GM12874 (cell line): ENCODE results near the gene B4GALT3.

Source experiments
- CTCF ChIP-seq: IDR thresholded peaks from 2 replicates; pipeline ENCODE4 v1.5.1; 2011; ENCODE audit warnings: low read depth, mild to moderate bottlenecking, control low read depth, low read length, moderate library complexity; ENCODE audit not compliant: insufficient read depth

The B4GALT3 gene

GRCh38 chr1:161157867-161158266 lies 19.4 kb downstream of the B4GALT3 start:
- TF ChIP-seq CTCF: no peak

DNA sequence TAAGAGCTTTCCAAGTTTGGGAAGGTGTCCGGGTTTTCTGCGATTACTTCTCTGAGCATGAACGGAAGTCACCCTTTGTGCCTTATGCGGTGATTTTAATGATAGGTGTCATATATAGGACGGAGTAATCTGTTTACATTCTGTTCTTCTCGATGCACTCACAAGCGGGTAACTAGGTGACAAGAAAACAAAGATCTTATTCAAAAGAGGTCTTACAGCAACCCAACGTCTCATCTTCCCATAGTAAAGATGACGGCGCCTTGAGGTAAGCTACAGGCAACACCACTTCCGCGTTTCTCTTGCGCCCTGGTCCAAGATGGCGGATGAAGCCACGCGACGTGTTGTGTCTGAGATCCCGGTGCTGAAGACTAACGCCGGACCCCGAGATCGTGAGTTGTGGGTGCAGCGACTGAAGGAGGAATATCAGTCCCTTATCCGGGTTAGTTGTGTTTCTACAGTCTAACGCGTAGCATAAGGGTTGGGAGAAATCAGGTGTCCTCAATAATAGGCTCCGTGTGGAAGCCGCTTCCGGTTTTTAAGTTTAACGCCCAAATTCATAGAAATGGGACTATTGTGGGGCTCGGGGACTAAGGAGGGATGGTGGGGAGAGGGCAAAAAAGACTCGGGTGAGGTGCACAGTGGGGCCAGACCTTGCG lies 23.5 kb downstream of the B4GALT3 start, which contains the start of gene UFC1:
Gene UFC1, plus strand, starts transcription at position 297 of the 656 bp plus-strand sequence. Its CDS starts 20 bp downstream, at position 317.
- no peak for TF ChIP-seq CTCF

DNA sequence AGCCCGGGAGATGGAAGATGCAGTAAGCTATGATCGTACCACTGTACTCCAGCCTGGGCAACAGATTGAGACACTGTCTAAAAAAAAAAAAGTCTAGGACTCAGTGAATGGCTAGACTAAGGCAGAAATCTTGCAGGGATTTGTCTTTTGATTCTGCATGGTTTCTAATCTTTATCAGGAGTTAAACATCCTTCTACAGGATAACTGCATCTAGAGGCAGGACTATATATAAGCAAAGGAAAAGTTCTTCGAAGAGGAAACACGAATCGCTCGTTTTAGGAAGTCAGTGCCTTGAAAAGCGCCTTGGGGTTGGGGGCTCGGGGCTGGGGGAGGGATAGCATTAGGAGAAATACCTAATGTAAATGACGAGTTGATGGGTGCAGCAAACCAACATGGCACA lies 24.1 kb downstream of the B4GALT3 start:
- TF ChIP-seq CTCF: no peak

GRCh38 chr1:161145832-161146231 lies 31.5 kb downstream of the B4GALT3 start:
- TF ChIP-seq CTCF: no peak

DNA sequence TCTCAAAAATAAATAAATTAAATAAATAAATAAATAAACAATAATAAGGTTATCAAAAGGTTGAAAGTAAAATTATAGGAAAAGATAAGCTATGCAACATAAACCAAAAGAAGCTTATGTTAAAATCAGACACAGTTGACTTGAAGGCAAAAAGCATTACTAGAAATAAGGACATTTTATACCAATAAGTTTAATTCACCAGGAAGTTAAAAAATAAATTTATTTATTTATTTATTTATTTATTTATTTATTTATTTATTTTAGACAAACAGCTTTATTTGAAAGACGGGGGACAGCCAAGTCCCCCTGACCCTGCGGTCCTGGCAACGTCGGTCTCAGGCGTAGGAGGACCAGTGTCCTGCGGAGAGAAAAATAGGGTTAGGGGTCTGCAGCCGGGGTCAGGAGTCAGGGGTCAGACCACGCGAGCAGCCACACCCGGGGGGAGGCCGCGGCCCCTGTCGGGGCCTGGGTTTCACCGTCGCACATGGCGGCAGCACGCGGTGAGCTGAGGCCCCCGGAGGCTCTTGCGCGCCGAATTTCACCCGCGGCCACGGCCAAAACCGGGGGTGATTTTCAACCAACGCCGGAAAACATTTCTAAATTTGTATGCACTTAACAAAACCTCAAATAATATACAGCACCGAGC lies 36.4 kb downstream of the B4GALT3 start:
- TF ChIP-seq CTCF: no peak

GRCh38 chr1:161139766-161140165 lies 37.5 kb downstream of the B4GALT3 start:
- TF ChIP-seq CTCF: peak; percentile 23; the same call in 1 of the 2 replicates

- no peak for TF ChIP-seq CTCF
Observed at GRCh38 chr1:161138431-161138830, 38.9 kb downstream of the B4GALT3 start.
